Raji (cell line): ENCODE measurements around the gene PITPNB.

Experiments used
- POLR2A ChIP-seq: IDR thresholded peaks from 2 replicates; pipeline ENCODE4 v1.6.1; 2011; ENCODE audit warnings: low read depth, low read length, control low read depth; ENCODE audit not compliant: insufficient read depth

The PITPNB gene

DNA sequence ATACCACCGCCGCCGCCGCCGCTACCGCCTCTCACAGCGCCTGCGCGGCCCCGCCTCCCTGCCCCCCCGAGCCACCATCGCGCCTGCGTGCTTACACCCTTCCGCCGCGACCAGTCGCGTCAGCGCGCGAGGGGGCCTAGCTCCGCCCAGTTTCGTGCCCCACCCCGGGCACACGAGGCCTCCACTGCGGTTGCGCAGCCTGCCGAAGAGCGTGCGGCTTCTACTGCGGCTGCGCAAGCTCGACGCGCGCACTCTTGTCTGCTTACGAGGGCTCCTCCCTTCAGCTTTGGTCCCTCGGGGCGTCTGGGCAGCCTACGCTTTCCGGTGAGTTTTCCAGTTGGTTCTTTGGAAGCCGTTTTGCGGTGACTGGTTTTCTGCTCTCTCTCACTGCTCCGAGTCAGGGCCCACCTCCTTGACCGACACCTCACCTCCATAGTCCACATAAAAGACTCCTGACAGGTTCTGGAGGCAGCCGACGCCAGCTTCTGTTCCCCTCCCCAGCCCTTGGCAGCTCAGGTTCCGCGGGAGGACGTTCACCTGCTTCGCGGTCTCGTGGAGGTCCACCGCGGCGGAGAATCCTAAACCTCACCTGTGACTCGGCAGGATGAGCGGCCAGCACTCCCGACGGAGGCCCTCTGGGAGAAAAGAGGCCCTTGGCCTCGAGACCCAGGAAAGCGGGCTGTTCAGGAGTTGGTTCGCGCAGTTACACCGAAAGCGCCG is at the start of gene PITPNB:
PITPNB (minus strand) TSS at position 35 of the 720 bp plus-strand sequence. CDS start 65 bp downstream, outside the sequence.
- TF ChIP-seq POLR2A, result peak; percentile 64

DNA sequence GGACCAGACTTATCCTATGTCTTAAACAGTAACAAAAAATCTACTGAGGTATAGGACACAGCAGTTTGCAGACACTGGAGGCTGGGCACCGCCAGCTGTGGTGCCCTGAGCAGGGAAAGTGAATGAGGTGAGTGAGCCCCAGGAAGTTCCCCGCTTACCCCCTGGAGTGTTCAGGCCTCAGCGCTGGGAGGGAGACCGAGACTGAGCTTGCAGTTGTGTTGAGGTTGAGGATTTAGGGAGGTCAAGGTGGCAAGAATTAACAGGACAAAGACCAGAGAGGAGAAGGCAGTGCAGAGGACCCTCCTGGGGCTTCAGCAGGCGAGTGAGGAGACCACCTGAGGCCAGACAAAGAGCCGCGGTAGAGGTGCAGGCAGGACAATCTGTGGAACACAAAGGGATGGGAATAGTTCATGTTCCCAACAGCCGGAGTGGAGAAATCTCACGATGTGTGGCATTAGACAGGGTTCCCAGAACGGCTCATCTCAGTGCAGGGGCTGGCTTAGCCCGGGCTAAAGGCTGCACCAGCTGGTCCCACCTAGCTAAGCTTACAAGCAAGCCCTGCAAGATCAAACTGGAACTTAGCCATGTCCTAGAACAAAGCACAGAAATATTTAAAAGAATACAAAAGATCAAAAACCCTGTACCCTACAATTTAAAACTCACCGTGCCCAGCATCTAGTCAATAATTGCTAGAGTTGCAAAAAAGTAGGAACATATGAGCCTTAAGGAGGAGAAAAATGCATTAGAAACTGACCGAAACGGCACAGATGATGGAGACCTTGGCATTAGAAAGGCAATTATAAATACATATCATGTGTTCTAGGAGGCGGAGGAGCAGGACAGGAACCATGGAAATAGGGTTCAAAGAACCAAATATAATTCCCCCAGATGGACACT is 47.4 kb upstream of the PITPNB start:
- no peak for TF ChIP-seq POLR2A

DNA sequence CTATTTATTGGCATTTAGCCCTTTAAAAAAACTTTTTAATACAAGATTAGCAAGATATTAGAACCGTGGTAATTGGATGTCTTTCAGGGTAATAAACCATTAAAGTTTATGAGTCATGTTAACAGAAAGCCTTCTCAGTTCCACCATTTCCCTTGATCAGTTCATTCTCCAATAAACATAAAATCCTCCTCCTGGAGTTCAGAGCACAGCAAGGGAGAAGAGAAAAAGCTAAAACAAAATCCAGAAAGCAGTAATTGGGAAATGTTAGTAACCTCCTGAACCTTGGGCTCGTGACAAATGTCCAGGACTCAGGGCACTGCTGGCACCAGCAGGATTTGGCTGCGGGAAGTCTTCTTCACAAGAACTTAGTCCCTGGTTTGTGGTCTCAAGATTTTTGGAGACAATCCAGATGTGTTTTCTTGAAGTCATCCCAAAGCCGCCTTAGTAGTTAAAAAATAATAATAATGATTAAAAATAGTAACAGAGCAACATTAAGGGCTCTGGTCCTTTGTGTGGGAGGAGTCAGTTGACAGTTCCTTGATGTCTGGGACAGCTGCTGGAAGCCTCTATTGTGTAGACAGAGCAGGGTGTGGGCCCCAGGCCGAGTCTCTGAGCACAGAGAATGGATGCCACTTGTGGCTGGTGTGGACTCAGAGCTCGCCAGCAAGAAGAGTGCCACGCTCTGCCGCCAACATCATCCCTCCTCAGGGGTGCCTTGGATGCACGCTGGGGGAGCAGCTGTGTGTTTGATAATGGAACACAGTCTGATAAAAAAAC is 43.4 kb upstream of the PITPNB start:
- TF ChIP-seq POLR2A, result no peak

DNA sequence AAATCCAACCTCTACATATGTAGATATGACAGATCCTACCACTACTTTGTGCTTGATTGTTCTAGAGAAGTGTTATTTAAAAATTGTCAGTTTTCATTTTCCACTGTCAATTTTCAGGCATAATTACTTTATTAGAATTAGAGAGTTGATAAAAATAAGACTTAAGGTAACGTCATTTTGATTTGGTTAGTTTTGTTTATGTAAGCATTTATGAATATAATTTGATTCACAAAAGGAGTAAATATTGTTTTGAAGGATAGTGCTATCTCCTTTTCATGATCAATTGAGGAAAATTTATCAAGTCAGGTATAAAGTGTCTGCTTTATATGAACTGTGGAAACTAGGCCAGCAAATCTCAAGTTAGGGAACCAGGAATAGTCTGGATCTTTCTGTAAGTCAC is 42.6 kb upstream of the PITPNB start:
- no peak for TF ChIP-seq POLR2A

DNA sequence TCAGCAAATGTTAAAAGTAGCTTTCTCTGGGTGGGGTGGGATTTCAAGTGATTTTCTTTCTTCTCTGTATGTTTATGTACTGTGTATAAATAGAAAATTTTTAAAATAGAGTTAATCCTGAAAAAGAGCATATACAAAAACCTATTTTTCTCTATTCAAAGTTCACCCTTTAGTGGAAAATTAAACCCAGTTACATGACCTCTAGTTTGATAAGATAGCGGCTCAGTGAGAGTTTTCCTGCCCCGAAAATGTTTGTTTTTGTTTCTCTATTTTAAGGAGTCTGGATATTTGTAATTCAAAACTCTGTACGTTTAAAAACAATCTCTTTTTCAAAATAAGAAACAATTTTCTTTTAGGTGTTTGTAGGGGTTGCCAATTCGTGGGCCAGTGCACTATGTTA is 42.1 kb upstream of the PITPNB start:
- no peak for TF ChIP-seq POLR2A

DNA sequence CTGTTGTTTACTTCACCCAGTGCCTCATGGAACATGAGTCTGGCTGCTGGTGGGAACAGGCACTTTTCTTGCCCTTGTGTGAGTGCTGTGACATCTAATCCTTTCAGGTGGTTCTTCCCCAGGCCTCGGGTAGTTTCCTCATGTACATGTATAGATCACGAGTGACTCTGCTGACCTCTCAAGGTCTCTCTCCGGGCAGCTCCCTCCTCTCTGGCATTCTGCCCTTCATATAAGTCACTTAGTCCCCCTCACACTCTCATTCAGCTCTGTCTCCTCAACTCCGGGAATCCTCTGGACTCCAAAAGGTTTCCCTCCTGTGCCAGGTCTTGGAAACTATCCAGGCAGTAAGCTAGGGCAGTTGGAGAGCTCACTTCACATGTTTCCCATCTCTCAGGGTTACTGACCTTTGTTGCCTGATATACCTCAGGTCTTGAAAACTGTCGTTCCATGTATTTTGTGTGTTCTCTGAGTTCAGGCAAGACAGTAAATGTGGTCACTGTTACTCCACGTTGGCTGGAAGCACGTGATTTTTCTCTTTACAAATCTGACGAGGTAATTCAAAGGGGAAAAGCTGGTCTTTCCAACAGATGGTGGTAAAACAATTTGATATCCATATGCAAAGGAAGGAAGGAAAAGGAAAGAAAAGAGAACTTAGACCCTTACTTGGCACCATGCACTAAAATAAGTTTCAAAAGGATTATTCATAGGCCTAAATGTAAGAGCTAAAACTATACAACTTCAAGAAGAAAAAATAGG is 40.5 kb upstream of the PITPNB start:
- no peak for TF ChIP-seq POLR2A

DNA sequence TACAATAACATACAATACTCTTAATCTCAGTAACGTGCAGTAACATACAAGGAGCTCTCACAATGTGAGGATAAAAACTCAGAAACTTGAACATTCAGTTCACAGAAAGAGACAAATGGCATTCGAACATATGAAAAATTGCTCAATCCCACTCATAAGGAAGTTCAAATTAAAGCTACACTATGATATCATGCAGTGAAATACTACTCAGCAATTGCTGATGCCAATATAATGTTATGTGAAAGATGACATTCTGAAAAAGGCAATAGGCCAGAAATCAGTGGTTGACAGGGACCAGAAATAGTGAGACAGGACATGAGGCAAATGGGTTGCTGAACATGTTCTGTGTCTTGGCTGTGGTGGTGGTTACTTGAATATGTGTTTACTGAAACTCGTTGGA is 33.7 kb upstream of the PITPNB start:
- TF ChIP-seq POLR2A, result no peak

DNA sequence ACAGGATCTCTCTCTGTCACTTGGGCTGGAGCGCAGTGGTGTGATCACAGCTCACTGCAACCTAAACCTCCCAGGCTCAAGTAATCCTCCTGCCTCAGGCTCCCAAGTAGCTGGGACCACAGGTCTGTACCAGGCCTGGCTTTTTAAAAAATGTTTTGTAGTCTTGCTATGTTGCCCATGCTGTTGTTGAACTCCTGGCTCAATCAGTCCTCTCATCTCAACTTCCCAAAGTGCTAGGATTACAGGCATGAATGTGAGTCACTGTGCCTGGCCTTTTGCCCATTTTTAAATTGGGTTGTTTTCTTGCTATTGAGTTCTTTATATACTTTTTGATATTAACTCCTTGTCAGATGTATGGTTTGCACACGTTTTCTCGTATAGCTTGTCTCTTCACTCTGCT is 33.0 kb upstream of the PITPNB start:
- no peak for TF ChIP-seq POLR2A

DNA sequence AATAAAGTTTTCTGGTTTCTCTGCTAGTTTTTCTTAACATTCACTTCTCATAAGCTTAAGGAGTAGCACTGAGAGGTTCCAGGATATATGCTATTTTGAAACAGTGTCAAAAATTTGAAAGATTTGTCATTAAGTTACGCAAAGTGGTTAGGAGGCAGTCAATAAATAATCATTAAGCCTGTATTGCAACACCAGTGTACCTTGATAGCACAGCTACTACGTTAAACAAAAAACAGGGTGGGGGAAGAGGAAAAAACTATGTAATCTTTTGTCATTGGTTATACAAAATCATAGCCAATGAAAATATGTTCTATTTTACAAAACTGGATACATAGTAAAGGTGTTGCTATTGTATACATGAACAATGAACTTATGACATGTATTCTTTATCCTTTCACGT is 30.4 kb upstream of the PITPNB start:
- no peak for TF ChIP-seq POLR2A

DNA sequence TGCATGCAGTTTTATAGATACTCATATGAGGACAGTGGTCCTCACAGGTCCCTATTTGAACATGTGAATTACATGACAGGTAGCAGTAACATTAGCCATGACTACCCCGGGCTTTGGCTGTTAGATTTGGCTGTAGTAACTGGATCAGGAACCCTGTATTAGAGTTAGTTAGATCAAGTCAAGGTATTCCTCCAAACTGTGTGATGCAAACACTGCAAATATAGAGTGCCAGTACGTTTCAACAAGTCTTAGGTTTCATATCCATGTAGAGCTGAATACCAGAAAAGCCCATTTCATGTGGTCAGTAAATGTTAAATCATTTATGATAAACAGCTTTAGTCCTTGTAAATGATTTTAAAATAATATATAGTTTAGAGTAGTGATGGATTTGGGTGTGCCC is 29.5 kb upstream of the PITPNB start:
- no peak for TF ChIP-seq POLR2A

DNA sequence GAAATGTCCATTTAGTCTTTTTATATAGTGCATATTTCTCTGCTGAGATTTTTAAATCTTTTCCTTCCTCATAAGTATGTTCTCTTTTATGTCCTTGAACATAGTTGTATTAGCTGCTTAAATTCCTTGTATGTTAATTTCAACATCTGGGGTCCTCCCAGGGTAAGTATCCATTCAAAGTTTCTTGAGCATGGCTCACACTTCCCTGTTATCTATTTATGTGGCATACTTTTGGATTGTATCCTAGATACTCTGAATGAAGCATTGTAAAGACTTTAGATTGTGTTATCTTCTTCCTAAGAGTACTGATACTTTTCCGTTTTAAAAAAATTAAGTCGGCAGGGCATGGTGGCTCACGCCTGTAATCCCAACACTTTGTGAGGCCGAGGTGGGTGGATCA is 28.4 kb upstream of the PITPNB start:
- TF ChIP-seq POLR2A, result no peak

DNA sequence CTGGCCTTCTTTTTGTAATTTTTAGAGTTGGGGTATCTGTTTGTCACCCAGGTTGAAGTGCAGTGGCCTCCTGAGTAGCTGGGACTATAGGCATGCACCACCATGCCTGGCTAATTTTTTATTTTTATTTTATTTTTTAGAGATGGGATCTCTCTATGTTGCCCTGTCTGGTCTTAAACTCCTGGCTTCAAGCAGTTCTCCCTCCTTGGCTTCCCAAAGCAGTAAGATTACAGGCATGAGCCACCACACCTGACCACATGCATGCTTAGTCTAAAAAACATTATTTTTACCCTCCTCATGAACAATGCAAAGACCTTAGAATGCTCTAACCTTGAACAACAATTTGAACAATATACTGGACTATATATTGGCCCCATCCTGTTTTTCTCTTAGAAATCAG is 22.1 kb upstream of the PITPNB start:
- TF ChIP-seq POLR2A, result no peak

DNA sequence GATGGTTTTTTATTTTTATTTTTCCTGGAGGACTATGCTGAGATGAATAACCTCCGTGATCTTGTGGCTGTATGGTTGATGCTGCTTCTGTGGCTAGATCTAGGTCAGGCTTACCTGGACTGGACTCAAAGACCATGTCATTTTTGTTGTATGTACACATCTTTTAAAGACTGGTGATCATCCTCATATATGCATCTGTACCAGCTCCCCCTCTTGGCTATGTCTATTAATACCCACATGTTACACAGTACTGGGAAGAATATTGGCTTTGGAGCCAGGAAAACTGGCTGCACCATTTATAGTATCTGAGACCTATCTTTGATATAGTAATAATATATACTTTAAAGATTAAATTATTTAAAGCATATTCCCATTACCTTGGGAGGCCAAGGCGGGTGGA is 18.4 kb upstream of the PITPNB start:
- TF ChIP-seq POLR2A, result no peak

DNA sequence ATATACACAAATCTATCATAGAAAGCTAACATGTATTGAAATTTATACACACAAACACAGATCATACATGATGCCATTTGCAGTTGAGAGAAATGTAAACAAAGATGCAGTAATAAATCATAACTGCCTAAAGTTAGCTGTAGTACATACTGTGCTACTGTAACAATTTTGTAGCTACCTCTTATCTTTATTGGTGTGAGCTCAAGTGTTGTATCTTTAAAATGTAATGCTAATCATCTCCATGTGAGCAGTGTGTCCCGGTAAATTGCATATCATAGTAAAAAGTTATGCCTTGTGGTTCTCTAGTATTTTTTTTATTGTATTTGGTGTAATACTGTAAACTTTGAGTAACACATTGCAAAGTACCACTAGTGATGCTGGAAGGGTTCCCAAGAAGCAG is 16.8 kb upstream of the PITPNB start:
- no peak for TF ChIP-seq POLR2A

DNA sequence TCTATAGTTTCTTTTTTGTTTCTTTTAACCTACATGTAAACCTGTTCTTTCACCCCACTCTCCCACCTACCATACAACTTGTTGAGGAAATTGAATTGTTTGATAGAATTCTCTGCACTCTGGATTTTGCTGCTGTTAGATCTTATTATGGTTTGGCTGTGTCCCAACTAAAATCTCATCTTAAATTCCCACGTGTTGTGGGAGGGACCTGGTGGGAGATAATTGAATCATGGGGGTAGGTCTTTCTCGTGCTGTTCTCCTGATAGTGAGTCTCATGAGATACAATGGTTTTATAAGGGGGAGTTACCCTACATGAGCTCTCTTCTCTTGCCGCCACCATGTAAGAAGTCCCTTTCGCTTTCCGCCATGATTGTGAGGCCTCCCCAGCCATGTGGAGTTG is 15.0 kb upstream of the PITPNB start:
- no peak for TF ChIP-seq POLR2A

DNA sequence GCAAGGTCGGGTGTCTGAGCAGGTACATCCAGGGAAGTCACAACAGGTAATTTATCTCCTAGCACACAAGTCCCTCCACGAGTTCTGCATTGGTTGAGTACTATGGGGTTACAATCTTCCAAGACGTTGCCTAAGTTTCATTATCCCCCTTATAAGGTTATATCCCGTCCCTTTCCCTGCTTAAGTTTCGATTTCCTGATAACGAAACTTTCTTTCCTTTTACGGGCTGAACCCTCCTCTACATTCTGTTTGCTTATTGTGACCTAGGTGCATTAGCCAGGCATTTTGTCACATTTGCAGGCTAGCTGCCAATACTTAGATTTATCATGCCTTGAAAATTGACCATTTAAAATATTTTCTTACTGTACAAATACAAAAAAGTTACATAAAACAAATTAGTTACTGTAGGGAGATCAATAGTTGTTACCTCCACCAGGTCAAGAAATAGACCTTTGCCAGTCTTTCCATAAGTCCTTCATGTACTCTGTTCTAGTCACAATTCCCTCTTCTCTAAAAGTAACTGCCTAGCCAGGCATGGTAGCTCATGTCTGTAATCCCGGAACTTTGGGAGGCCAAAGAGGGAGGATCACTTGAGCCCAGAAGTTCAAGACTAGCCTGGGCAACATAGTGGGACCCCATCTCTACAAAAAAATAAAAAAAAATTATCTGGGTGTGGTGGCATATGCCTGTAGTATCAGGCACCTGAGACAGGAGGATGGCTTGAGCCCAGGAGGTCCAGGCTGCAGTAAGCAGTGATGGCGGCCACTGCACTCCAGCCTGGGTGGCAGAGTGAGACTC is 14.3 kb upstream of the PITPNB start:
- no peak for TF ChIP-seq POLR2A
